GM18505 (cell line): Measurements from ENCODE around the gene CYBRD1.
"Not testable (repeated sequence)": the region's sequence is repeated elsewhere in the genome, so short reads cannot be mapped to it uniquely, and the experiment has no call there.

Source experiments
- ATAC-seq: cut with Tn5 transposase; IDR thresholded peaks from one replicate; pipeline ENCODE4 v1.9.1; 2021; ENCODE audit not compliant: unreplicated experiment
- POLR2A ChIP-seq: IDR thresholded peaks from 4 replicates; pipeline ENCODE4 v1.6.1; 2011; ENCODE audit warnings: borderline replicate concordance; ENCODE audit not compliant: insufficient read depth, insufficient read length; ENCODE audit errors: extremely low read depth

The CYBRD1 gene

GRCh38 chr2:171524018-171524401, 1.7 kb downstream of the CYBRD1 start:
- no peak for TF ChIP-seq POLR2A
- ATAC-seq, result no peak

GRCh38 chr2:171529914-171530313, 7.6 kb downstream of the CYBRD1 start:
- TF ChIP-seq POLR2A, result no peak
- ATAC-seq, result no peak

- no peak for ATAC-seq
Measured at GRCh38 chr2:171530378-171530777, 8.1 kb downstream of the CYBRD1 start.

GRCh38 chr2:171530859-171531258, 8.6 kb downstream of the CYBRD1 start:
- not testable (repeated sequence) for ATAC-seq

More at GRCh38 chr2:171530378-171530777, 8.1 kb downstream of the CYBRD1 start:
- TF ChIP-seq POLR2A, result no peak

GRCh38 chr2:171531291-171531690, 9.0 kb downstream of the CYBRD1 start:
- no peak for TF ChIP-seq POLR2A
- ATAC-seq, result no peak

- ATAC-seq, result no peak
- no peak for TF ChIP-seq POLR2A
Measured at GRCh38 chr2:171531836-171532450, 9.7 kb downstream of the CYBRD1 start.

- TF ChIP-seq POLR2A, result no peak
- ATAC-seq, result no peak
Measured at GRCh38 chr2:171533331-171533730, 11.1 kb downstream of the CYBRD1 start.

- ATAC-seq, result not testable (repeated sequence)
Measured at GRCh38 chr2:171535528-171535927, 13.3 kb downstream of the CYBRD1 start.

- ATAC-seq, result no peak
- no peak for TF ChIP-seq POLR2A
Measured at GRCh38 chr2:171540437-171540836, 18.2 kb downstream of the CYBRD1 start.

GRCh38 chr2:171541202-171541887, 19.1 kb downstream of the CYBRD1 start:
- no peak for TF ChIP-seq POLR2A
- no peak for ATAC-seq

- ATAC-seq, result no peak
- TF ChIP-seq POLR2A, result no peak
Measured at GRCh38 chr2:171545086-171545485, 22.8 kb downstream of the CYBRD1 start.

- TF ChIP-seq POLR2A, result no peak
- ATAC-seq, result no peak
Measured at GRCh38 chr2:171547256-171547655, 25.0 kb downstream of the CYBRD1 start.

- TF ChIP-seq POLR2A, result no peak
- no peak for ATAC-seq
Measured at GRCh38 chr2:171547720-171548119, 25.4 kb downstream of the CYBRD1 start.

- TF ChIP-seq POLR2A, result no peak
- no peak for ATAC-seq
Measured at GRCh38 chr2:171550613-171551012, 28.3 kb downstream of the CYBRD1 start.

GRCh38 chr2:171551836-171552235, 29.6 kb downstream of the CYBRD1 start:
- no peak for TF ChIP-seq POLR2A
- no peak for ATAC-seq
